Measurements from ENCODE around the gene VAMP5.

DNA sequence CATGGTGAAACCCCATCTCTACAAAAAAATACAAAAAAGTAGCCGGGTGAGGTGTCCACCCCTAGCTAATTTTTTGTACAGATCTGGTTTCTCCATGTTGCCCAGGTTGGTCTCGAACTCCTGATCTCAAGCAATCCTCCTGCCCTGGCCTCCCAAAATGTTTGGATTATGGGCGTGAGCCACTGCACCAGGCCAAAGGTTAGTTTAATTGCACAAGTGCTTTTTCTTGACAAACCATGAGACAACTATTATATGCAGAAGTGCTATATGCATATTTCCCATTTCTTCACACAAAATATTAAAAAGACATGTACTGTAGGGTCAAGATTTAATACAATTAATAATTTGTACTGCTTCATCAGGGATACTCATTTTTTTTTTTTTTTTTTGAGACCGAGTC is 18.0 kb upstream of the VAMP5 start:
- TF ChIP-seq, protein P1, sequence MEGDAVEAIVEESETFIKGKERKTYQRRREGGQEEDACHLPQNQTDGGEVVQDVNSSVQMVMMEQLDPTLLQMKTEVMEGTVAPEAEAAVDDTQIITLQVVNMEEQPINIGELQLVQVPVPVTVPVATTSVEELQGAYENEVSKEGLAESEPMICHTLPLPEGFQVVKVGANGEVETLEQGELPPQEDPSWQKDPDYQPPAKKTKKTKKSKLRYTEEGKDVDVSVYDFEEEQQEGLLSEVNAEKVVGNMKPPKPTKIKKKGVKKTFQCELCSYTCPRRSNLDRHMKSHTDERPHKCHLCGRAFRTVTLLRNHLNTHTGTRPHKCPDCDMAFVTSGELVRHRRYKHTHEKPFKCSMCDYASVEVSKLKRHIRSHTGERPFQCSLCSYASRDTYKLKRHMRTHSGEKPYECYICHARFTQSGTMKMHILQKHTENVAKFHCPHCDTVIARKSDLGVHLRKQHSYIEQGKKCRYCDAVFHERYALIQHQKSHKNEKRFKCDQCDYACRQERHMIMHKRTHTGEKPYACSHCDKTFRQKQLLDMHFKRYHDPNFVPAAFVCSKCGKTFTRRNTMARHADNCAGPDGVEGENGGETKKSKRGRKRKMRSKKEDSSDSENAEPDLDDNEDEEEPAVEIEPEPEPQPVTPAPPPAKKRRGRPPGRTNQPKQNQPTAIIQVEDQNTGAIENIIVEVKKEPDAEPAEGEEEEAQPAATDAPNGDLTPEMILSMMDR (conservative IDR thresholded peaks at IDR 0.05), result no peak
- TF ChIP-seq ZFX (IDR thresholded peaks at IDR 0.05), result no peak
